Measurements from ENCODE around the gene GARIN5B. TPM values are rescaled to one million over a fixed set of nuclear protein-coding genes. Genes with fewer than 3 reads are reported as not detected.

GARIN5B gene
- polyA plus RNA-seq, 3 donors = not detected

DNA sequence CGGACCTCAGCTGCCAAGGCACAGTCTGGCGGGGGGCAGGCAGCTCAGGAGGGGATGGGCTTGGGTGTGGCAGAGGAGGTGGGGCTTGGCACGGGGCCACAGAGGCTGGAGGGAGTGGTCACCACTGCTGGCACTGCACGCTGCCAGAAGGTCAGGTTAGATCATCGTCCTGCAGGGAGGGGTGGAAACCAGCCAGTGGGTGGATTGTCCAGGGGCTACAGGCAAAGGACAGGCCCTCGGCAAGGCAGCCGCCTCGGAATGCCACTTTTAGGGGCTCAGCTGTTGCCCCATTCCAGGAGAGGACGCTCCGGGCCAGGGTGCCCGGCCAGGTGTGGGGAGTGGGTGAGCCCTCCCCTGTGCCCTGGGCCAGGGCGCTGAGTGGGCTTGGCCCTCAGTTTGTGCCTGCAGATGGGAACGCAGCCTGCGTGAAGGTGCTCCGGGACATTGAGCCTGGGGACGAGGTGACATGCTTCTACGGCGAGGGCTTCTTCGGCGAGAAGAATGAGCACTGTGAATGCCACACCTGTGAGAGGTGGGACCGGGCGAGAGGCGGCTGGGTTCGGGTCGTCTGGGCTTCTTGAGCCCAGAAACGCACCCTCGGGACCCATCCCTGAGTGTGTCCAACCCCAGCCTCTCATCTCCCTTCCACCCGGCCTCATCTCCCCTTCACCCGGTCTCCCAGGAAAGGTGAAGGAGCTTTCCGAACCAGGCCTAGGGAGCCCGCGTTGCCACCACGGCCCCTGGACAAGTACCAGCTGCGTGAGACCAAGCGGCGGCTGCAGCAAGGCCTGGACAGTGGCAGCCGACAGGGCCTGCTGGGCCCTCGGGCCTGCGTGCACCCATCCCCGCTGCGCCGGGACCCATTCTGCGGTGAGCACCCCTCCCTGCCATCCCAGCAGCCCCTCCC lies 17.0 kb downstream of the GARIN5B start:
- peaks cover 8 to 11% of the 10 kb centered on the region in 2 donors for H3K4me1 ChIP-seq (ENCODE audit: control insufficient read depth in 1 of 2, insufficient read depth in 2 of 2, low read length in 2 of 2)
- peaks cover 0 to 7% (median 4%) of the 10 kb centered on the region in 3 donors for H3K27me3 Mint-ChIP-seq (ENCODE audit: low read depth in 3 of 3)
- no peak overlapping the region for H3K9ac ChIP-seq (ENCODE audit: insufficient read depth, low read length, poor library complexity, severe bottlenecking)
- no peak for DNase-seq
- no peak overlapping the region for H3K4me3 Mint-ChIP-seq
- H3K27me3 ChIP-seq (ENCODE audit: control insufficient read depth in 2 of 2, insufficient read depth in 2 of 2, low read length in 2 of 2) = no peaks in the 10 kb centered on the region
- no peaks in the 10 kb centered on the region for H3K9me3 Mint-ChIP-seq
- H4K20me1 ChIP-seq (ENCODE audit: insufficient read depth, low read length) = peaks cover 7% of the 10 kb centered on the region
- H3K36me3 ChIP-seq (replicated peaks in 1 of 2; ENCODE audit: control insufficient read depth in 1 of 2, insufficient read depth in 2 of 2, low read length in 2 of 2) = peaks cover 11 to 15% of the 10 kb centered on the region in 2 donors
- H3K27ac ChIP-seq (ENCODE audit: low read depth in 1 of 2, low read length in 2 of 2) = no peak overlapping the region
- H3K4me3 ChIP-seq (replicated peaks in 1 of 3; ENCODE audit: low read depth in 2 of 3, low read length in 3 of 3) = no peak overlapping the region
- peak overlapping the region in 1 of 7 donors; percentile 50 for H3K27ac Mint-ChIP-seq
- H3K4me1 Mint-ChIP-seq = peaks cover 9% of the 10 kb centered on the region
- H3K4me2 ChIP-seq (replicated peaks; ENCODE audit: extremely low read depth, low read length, poor library complexity, severe bottlenecking) = no peak overlapping the region
- intact Hi-C loops (cut with micrococcal nuclease) = no loop called here
- H3K9me3 ChIP-seq (replicated peaks in 1 of 2; ENCODE audit: control insufficient read depth in 1 of 2, insufficient read depth in 1 of 2, low read length in 2 of 2) = no peaks in the 10 kb centered on the region
- no peak overlapping the region for H2AFZ ChIP-seq (ENCODE audit: insufficient read depth, low read depth, low read length, poor library complexity, severe bottlenecking)
- WGBS (ENCODE audit: insufficient coverage) = 95% methylated on average over 43 of the region's 43 CpGs
- peaks cover 17 to 29% of the 10 kb centered on the region in 2 donors for H3K36me3 Mint-ChIP-seq
- peaks cover under 1% of the 10 kb centered on the region for H3K79me2 ChIP-seq (ENCODE audit: insufficient read depth, low read length)
- TF ChIP-seq, protein P1, sequence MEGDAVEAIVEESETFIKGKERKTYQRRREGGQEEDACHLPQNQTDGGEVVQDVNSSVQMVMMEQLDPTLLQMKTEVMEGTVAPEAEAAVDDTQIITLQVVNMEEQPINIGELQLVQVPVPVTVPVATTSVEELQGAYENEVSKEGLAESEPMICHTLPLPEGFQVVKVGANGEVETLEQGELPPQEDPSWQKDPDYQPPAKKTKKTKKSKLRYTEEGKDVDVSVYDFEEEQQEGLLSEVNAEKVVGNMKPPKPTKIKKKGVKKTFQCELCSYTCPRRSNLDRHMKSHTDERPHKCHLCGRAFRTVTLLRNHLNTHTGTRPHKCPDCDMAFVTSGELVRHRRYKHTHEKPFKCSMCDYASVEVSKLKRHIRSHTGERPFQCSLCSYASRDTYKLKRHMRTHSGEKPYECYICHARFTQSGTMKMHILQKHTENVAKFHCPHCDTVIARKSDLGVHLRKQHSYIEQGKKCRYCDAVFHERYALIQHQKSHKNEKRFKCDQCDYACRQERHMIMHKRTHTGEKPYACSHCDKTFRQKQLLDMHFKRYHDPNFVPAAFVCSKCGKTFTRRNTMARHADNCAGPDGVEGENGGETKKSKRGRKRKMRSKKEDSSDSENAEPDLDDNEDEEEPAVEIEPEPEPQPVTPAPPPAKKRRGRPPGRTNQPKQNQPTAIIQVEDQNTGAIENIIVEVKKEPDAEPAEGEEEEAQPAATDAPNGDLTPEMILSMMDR (IDR thresholded peaks at IDR 0.05) = no peak

DNA sequence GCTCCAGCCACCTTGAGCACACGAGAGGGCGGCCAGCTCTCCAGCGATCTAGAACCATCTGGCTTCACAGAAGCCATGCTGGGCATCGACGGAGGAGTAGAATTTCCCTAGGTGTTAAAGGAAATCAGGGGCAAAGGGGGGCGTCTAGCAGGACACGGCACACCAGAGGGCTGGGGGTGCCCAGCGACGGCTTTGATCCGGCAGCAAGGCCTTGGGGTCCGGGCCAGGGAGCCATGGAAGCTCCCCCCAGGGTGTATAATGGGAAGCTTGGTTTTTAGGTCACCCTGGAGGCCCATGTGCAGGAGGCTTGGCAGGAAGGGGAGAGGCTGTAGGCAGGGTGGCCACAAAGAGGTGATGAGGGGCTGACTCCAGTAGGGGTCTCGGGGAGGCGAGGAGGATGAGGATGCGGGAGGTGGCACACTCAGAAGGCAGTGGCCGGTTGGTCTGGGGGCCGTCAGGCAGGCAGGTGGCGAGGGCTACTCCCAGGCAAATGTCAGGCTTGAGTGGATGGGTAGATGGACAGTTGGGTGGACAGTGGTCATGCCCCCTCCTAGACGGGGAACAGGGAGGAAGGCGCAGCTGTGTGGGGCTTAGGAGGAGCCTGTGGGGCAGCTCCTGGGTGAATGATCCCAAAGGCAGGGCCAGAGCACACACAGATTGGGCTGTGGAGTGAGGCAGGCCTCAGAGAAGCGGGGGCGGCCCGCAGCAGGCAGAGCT lies 17.8 kb downstream of the GARIN5B start:
- no peak for DNase-seq
- Histone ChIP-seq H3K4me1 (ENCODE audit: control insufficient read depth in 1 of 2, insufficient read depth in 2 of 2, low read length in 2 of 2) (peaks cover 16 to 19% of the 10 kb centered on the region in 2 donors), H2AFZ (ENCODE audit: insufficient read depth, low read depth, low read length, poor library complexity, severe bottlenecking) (no peak overlapping the region), H4K20me1 (ENCODE audit: insufficient read depth, low read length) (peaks cover 7% of the 10 kb centered on the region), H3K27ac (ENCODE audit: low read depth in 1 of 2, low read length in 2 of 2) (no peak overlapping the region), H3K27me3 (ENCODE audit: control insufficient read depth in 2 of 2, insufficient read depth in 2 of 2, low read length in 2 of 2) (no peaks in the 10 kb centered on the region), H3K9me3 (replicated peaks in 1 of 2; ENCODE audit: control insufficient read depth in 1 of 2, insufficient read depth in 1 of 2, low read length in 2 of 2) (no peaks in the 10 kb centered on the region), H3K79me2 (ENCODE audit: insufficient read depth, low read length) (peaks cover 9% of the 10 kb centered on the region), H3K4me2 (replicated peaks; ENCODE audit: extremely low read depth, low read length, poor library complexity, severe bottlenecking) (no peak overlapping the region), H3K9ac (ENCODE audit: insufficient read depth, low read length, poor library complexity, severe bottlenecking) (no peak overlapping the region), H3K4me3 (replicated peaks in 1 of 3; ENCODE audit: low read depth in 2 of 3, low read length in 3 of 3) (no peak overlapping the region), H3K36me3 (replicated peaks in 1 of 2; ENCODE audit: control insufficient read depth in 1 of 2, insufficient read depth in 2 of 2, low read length in 2 of 2) (peaks cover 11 to 15% of the 10 kb centered on the region in 2 donors)
- intact Hi-C loops (cut with micrococcal nuclease) = no loop called here
- TF ChIP-seq, protein P1 (IDR thresholded peaks at IDR 0.05) = no peak
- WGBS (ENCODE audit: insufficient coverage) = 95% methylated on average over 21 of the region's 22 CpGs
- Mint-ChIP-seq H3K4me1 (peaks cover 13% of the 10 kb centered on the region), H3K9me3 (no peaks in the 10 kb centered on the region), H3K27me3 (ENCODE audit: low read depth in 3 of 3) (peaks cover 0 to 2% (median 2%) of the 10 kb centered on the region in 3 donors), H3K36me3 (peaks cover 17 to 29% of the 10 kb centered on the region in 2 donors), H3K27ac (peak overlapping the region in 2 of 7 donors; percentile 41 to 50), H3K4me3 (no peak overlapping the region)
